ENCODE measurements around the gene ADCY7.

DNA sequence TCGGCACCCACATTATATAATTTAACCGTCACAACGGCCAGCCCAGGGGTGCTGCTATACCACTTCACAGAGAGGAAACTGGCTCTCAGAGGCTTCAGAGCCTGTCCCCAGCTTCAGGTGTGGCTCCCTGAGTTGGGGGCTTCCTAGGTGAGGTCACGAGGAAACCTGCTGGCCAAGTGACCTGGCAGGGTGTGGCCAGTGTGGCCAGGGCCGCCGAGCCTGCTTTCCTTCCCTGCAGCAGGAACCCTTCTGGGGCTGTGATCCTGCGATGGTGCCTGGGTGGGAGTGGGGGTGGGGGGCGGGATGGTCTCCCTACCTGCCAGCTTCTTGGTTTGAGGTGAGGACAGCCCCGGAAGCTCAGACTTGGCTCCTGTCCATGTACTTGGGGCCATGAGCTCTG, 39.9 kb downstream of the ADCY7 start:
- no peak for TF ChIP-seq CTCF (IDR thresholded peaks at IDR 0.05; ENCODE audit: insufficient read depth, low read length)
- TF ChIP-seq REST (IDR thresholded peaks at IDR 0.05; ENCODE audit: insufficient replicate concordance, low read depth), result no peak
